Testis (tissue), 2 donors: ENCODE data around the gene ABCF3.

Source experiments
- POLR2A ChIP-seq: fragments of 450-650 bp; IDR thresholded peaks from one replicate; pipeline ENCODE4 v1.6.1; 2017; ENCODE audit warnings: antibody characterized with exemption, mild to moderate bottlenecking, moderate library complexity
- TF ChIP-seq, protein P1 (sequence below), 3 experiments: fragments of 450-650 bp in 2 of 3; fragments of 200-600 bp in 1 of 3; sonication (generic) in 1 of 3; IDR thresholded peaks; one replicate each; pipeline ENCODE4 v1.5.1; 2016 to 2019; ENCODE audit warnings: antibody characterized with exemption in 3 of 3, mild to moderate bottlenecking in 2 of 3, moderate library complexity in 1 of 3

DNA sequence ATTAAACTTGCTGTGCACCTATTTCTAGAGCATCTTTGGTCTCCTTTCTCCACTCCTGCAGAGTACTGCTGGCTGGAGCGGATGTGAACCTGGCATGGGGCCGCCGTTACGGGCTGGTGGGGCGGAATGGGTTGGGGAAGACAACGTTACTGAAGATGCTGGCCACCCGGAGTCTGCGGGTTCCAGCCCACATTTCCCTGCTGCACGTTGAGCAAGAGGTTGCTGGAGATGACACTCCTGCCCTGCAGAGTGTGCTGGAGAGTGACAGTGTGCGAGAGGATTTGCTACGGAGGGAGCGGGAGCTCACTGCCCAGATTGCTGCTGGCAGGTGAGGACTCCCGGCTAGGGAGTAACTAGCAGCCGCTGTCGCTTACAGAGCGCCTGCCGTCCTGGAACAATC, 2.1 kb downstream of the ABCF3 start:
- TF ChIP-seq, protein P1, sequence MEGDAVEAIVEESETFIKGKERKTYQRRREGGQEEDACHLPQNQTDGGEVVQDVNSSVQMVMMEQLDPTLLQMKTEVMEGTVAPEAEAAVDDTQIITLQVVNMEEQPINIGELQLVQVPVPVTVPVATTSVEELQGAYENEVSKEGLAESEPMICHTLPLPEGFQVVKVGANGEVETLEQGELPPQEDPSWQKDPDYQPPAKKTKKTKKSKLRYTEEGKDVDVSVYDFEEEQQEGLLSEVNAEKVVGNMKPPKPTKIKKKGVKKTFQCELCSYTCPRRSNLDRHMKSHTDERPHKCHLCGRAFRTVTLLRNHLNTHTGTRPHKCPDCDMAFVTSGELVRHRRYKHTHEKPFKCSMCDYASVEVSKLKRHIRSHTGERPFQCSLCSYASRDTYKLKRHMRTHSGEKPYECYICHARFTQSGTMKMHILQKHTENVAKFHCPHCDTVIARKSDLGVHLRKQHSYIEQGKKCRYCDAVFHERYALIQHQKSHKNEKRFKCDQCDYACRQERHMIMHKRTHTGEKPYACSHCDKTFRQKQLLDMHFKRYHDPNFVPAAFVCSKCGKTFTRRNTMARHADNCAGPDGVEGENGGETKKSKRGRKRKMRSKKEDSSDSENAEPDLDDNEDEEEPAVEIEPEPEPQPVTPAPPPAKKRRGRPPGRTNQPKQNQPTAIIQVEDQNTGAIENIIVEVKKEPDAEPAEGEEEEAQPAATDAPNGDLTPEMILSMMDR (IDR thresholded peaks at IDR 0.05): no peak
- no peak for TF ChIP-seq POLR2A
